Measurements from ENCODE around the gene XRCC4.

The XRCC4 gene

DNA sequence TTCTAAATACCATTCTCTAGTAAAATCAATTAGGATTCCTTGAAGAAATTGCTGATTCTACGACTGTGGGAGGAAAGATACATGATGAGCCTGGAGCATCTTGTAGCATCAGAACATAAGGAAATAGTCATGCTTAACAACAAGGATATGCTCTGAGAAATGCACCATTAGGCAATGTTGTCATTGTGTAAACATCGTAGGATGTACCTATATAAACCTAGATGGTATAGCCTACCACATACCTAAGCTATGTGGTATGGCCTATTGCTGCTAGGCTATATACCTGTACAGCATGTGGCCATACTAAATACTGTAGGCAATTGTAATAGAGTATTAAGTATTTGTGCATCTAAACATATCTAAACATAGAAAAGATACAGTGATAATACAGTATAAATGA lies 316.8 kb downstream of the XRCC4 start:
- no peak for DNase-seq

DNA sequence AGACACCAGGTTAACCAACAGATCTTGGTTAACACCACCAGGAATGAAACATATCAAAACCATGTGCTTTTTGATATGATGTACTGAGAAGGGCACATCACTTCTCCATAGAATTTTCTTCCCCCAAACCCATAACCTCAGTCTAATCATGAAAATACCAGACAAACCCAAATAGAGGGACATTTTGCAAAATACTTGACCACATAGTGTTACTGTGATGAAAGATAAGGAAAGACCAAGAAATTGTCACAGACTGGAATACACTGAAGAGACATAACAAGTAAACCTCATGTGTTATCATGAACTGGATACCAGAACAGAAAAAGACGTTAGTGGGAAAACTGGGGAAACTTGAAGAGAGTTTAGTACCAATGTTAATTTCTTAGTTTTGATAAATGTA lies 319.3 kb downstream of the XRCC4 start:
- DNase-seq: no peak

DNA sequence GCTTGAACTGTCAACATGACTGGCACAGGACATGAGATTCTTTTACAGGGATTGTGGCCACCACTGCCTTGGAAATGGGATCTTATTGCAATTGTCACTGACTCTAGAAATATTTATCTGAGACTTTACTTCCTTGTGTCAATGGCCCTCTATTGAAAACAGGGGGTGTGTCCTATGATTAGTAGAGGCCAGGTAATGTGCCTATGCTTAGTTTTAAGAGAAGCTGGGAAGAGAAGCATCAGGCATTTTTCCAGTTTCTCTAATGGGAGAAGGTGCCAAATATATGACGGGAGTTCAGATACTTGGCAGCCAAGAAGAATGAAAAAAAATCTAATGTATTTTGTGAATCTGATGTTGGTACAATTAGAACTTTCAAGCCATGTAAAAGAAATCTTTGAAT lies 320.3 kb downstream of the XRCC4 start:
- DNase-seq: no peak

DNA sequence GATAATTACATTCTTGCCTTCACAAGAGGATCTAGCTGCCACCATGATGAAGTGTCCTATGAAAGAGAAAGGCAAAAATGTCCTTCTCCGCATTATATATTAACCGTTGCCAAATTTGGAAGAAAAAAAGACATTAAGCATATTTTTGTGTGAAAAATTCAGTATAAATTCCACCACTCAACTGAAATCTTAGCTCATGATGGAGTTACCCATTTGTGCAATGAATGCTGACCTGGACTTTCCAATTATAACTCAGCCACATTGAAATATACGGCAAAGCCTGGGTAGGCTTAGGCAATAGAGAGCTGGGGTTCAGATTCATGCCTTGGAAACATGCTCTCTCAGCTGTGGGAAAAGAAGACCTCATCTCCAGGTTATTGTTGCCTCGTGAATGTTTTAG lies 322.9 kb downstream of the XRCC4 start:
- no peak for DNase-seq

DNA sequence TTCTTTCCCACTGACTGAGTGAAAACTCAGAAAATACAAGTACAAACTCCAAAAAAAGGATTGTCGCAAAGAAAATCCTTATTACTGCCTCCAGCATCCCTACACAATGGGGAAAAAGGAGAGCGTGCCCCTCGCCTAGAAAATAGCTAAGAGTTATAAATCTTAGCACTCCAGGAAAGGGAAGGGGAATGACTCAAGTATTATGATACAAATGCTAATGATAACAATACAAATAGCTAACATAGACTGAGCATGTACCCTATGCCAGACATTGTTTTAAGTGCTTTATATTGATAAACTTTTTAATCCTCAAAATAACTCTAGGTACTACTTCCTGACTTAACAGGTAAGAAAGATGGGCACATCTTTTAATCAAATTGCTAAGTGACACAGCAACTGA lies 323.4 kb downstream of the XRCC4 start:
- no peak for DNase-seq

DNA sequence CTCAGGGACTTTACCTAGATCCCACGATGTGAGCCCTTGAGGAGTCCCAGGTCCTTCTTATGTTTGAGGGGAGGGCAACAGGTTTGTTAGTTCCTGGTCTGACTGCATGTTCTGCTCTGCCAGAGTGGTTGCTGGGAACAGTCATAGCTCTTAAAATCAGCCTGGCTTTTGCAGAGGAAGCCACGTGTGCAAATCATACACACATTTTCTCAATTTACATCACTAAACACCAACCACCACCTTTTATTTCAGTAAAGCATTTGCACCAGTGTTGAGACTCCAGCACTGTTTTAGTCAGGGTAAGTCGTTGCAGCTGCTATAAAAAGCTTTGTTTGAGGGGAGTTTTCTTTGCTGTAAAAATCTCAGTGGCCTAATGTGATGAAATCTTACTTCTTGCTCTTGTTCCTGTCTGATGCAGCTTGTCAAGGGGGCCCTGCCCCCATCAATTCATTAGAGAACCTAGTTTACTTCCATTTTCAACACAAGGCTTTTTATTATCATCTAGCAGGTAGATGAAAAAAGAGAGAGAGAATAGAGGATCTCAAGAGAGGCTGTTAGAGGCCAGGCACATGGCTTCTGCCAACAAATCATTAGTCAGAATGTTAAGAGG lies 323.9 kb downstream of the XRCC4 start:
- no peak for DNase-seq

DNA sequence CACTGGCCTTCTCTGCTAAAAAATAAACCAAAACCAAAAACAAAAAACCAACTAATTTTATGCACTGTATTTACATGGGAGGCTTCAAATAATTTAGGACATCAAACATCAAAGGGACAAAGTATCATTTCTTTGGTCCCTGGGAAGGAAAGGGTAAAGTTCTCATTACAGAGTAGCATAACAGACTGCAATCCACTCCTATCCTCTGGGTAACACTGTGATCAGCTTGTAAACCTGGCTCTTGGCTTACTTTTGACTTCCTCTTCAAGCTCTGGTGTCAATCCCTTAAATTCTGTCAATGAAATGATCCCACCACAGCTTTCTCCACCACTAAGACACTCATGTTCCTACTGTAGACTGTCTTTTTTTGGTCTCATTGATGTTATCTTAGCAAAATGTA lies 324.4 kb downstream of the XRCC4 start:
- DNase-seq: no peak
